IPS-20b (cell line): ENCODE measurements around the gene TMEM247.
"Not testable (repeated sequence)": the region's sequence is repeated elsewhere in the genome, so short reads cannot be mapped to it uniquely, and the experiment has no call there.

Experiments
- H3K27ac ChIP-seq: one replicate; pipeline ENCODE4 v1.5.1; 2013; ENCODE audit warnings: low read length
- H3K27me3 ChIP-seq: 2 replicates; pipeline ENCODE4 v1.6.1; 2013; ENCODE audit warnings: mild to moderate bottlenecking, low read length, inconsistent platforms; ENCODE audit not compliant: insufficient read depth
- H3K36me3 ChIP-seq: 2 replicates; pipeline ENCODE4 v1.6.1; 2013; ENCODE audit warnings: low read depth, mild to moderate bottlenecking, inconsistent platforms, low read length, moderate library complexity; ENCODE audit not compliant: insufficient read depth
- H3K4me1 ChIP-seq: 2 replicates; pipeline ENCODE4 v1.6.1; 2013; ENCODE audit warnings: mild to moderate bottlenecking, control low read depth, inconsistent platforms, low read length, moderate library complexity; ENCODE audit not compliant: insufficient read depth
- H3K4me3 ChIP-seq: 2 replicates; pipeline ENCODE4 v1.5.1; 2013; ENCODE audit warnings: mild to moderate bottlenecking, low read length, inconsistent platforms
- H3K9ac ChIP-seq: 2 replicates; pipeline ENCODE4 v1.6.1; 2013; ENCODE audit warnings: low read depth, mild to moderate bottlenecking, inconsistent platforms, low read length, moderate library complexity
- H3K9me3 ChIP-seq: 2 replicates; pipeline ENCODE4 v1.6.1; 2013; ENCODE audit warnings: mild to moderate bottlenecking, low read depth, low read length, inconsistent platforms; ENCODE audit not compliant: insufficient read depth

The TMEM247 gene

DNA sequence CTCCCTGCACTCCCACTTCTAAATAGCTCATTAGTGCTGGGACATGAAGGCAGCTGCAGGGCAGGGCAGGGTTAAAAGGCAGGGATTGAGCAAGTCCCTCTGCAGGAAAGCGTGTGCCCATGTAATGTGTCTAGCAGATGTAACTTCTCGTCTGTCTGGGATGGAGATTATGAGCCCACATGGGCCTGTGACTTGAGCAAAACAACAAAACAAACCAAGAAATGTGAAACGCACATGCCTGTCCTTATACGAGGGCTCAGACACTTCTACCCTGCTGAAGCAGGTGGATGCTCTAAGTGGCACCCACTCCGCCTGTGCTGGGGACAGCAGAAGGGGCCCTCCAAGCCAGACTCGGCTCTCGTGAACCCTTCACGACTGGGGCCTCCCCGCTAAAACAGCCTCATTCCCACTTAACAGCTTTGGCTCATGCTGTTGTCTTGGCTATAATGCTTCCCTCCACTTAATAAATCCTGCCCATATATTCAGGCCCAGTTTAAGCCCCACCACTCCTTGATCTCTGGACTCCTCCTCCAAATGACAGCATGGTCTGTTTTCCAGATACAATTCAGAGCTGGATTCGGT lies 40.9 kb downstream of the TMEM247 start:
- H3K27ac ChIP-seq, result no peak overlapping the region
- H3K9me3 ChIP-seq, result peaks cover 5% of the 10 kb centered on the region; the same call in 1 of the 2 replicates
- H3K27me3 ChIP-seq, result no peaks in the 10 kb centered on the region
- H3K9ac ChIP-seq, result no peak overlapping the region
- H3K4me1 ChIP-seq, result no peaks in the 10 kb centered on the region
- no peaks in the 10 kb centered on the region for H3K36me3 ChIP-seq
- H3K4me3 ChIP-seq, result no peak overlapping the region

DNA sequence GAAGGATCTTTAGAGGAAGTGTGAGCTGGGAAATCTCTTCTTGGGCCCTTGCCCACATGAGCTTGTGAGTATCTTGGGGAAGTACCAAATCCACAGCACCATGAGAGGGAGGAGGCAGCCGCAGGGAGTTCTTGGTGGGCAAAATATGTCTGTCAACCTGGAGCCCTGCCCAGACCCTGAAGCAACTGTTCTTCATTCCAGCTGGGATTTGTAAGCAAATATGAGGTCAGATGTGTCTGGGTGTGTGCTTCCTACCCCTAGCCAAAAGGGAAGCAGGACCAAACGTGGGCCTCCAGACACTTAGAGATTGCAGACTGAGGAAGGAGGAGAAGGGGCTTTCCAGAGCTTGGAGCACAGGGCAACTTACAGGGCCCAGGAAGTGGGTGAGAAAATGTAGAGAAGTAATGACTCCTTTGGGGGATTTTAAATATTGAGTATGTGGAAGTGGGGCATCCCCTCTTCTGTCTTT lies 41.9 kb downstream of the TMEM247 start:
- H3K4me1 ChIP-seq, result no peaks in the 10 kb centered on the region
- H3K36me3 ChIP-seq, result no peaks in the 10 kb centered on the region
- H3K27ac ChIP-seq, result no peak overlapping the region
- H3K27me3 ChIP-seq, result no peaks in the 10 kb centered on the region
- H3K9me3 ChIP-seq, result no peaks in the 10 kb centered on the region
- no peak overlapping the region for H3K9ac ChIP-seq
- H3K4me3 ChIP-seq, result no peak overlapping the region

DNA sequence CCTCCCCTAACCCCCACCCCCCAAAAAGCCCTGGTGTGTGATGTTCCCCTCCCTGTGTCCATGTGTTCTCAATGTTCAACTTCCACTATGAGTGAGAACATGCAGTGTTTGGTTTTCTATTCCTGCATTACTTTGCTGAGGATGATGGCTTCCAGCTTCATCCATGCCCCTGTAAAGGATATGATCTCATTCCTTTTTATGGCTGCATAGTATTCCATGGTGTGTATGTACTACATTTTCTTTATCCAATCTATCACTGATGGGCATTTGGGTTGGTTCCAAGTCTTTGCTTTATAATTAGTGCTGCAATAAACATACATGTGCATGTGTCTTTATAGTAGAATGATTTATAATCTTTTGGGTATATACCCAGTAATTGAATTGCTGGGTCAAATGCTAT lies 43.0 kb downstream of the TMEM247 start:
- not testable (repeated sequence) for H3K27ac ChIP-seq, H3K9ac ChIP-seq, H3K27me3 ChIP-seq, H3K4me1 ChIP-seq, H3K4me3 ChIP-seq, H3K36me3 ChIP-seq, H3K9me3 ChIP-seq

DNA sequence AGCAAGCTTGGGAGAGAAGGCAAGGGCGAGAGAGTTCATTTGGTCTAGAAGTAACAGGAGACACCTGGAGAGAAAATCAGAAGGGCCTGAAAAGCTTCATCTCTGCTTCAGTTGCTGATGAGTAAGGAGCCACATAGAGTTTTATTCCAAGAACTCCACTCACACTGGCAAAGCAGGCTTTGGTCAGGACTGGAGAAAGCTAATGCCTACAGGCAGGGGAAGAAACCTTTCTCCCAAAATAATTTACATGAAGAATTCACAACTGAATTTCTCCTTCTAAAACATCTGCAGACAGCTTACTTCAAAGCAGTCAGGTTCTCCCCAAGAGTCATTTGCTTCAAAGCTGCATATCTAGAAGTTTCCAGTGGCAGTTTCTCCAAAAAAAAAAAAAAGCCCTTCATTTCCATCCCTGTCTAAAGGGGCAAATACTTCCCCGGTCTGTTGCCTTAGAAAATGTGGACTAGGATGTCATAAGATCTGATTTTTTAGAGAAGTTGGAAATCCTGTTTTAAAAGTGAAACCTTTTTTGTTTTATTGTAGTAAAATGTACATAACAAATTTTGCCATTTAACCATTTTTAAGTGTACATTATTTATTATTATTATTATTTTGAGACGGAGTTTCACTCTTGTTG lies 46.3 kb downstream of the TMEM247 start:
- Histone ChIP-seq H3K9ac (no peak overlapping the region), H3K27ac (no peak overlapping the region), H3K9me3 (no peaks in the 10 kb centered on the region), H3K27me3 (no peaks in the 10 kb centered on the region), H3K4me3 (no peak overlapping the region), H3K4me1 (no peaks in the 10 kb centered on the region), H3K36me3 (no peaks in the 10 kb centered on the region)

DNA sequence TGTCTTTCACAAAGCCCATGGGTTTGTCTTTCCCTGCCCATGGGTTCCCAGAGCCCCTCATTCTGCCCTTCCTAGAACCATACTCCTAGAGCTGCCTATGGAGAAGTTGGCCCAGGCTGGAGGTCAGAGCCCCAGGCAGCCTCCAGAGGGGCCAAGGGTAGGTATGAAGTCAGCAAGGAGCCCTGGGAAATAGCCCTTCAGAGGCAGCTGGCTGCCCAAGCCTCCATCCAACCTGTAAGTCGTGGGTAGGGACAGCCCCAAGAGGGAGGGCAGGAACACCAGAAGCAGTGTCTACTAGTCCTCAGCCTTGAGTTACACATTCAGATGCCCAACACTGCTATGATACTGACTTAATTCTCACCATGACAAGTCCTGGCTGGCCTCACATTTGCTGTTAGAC lies 49.5 kb downstream of the TMEM247 start:
- Histone ChIP-seq H3K4me1 (no peaks in the 10 kb centered on the region), H3K36me3 (no peaks in the 10 kb centered on the region), H3K9ac (no peak overlapping the region), H3K27me3 (no peaks in the 10 kb centered on the region), H3K4me3 (no peak overlapping the region), H3K9me3 (no peaks in the 10 kb centered on the region), H3K27ac (no peak overlapping the region)

DNA sequence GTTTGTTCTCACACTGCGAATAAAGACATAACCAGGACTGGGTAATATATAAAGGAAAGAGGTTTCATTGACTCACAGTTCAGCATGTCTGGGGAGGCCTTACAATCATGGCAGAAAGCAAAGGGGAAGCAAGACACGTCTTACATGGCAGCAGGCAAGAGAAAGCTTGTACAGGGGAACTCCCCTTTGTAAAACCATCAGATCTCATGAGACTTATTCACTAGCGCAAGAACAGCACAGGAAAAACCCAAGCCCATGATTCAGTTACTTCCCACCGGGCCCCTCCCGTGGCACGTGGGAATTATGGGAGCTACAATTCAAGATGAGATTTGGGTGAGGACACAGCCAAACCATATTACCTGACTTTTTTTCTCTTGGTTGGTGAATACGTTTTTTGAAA lies 51.3 kb downstream of the TMEM247 start:
- Histone ChIP-seq H3K4me3 (no peak overlapping the region), H3K36me3 (no peaks in the 10 kb centered on the region), H3K27me3 (no peaks in the 10 kb centered on the region), H3K4me1 (no peaks in the 10 kb centered on the region), H3K27ac (no peak overlapping the region), H3K9me3 (no peaks in the 10 kb centered on the region), H3K9ac (no peak overlapping the region)

DNA sequence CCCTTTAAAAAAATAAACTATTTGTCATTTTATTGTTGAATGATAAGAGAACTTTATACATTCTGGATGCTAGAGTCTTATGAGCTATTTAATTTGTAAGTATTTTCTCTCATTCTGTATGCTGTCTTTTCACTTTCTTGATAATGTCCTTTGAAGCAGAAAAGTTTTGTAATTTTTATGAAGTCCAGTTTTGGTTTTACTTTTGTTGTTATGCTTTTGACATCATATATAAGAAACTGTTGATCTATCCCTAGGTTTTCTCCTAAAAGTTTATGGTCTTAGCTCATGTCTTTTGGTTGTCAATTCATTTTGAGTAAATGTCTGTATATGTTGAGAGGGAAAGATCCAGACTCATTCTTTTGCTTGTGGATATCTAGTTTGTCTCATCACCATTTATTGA lies 52.5 kb downstream of the TMEM247 start:
- H3K27me3 ChIP-seq, result no peaks in the 10 kb centered on the region
- no peak overlapping the region for H3K4me3 ChIP-seq
- H3K36me3 ChIP-seq, result no peaks in the 10 kb centered on the region

More for the DNA sequence above, 52.5 kb downstream of the TMEM247 start:
- H3K4me1 ChIP-seq, result no peaks in the 10 kb centered on the region
- no peak overlapping the region for H3K27ac ChIP-seq
- no peak overlapping the region for H3K9ac ChIP-seq
- H3K9me3 ChIP-seq, result no peaks in the 10 kb centered on the region
